GM18519 (cell line): ENCODE measurements around the gene PACSIN1.

Source experiments
- ATAC-seq: cut with Tn5 transposase; IDR thresholded peaks from one replicate; pipeline ENCODE4 v1.9.1; 2021; ENCODE audit warnings: mild to moderate bottlenecking, moderate library complexity; ENCODE audit not compliant: unreplicated experiment, low FRiP score

PACSIN1 gene

GRCh38 chr6:34558172-34558714 is 92.4 kb downstream of the PACSIN1 start:
- ATAC-seq: no peak

GRCh38 chr6:34559651-34560365 is 93.9 kb downstream of the PACSIN1 start:
- no peak for ATAC-seq

- ATAC-seq: no peak
Measured at GRCh38 chr6:34560366-34561226, 94.7 kb downstream of the PACSIN1 start.

- no peak for ATAC-seq
Measured at GRCh38 chr6:34561227-34561530, 95.3 kb downstream of the PACSIN1 start.

GRCh38 chr6:34562350-34562749 is 96.5 kb downstream of the PACSIN1 start:
- no peak for ATAC-seq

GRCh38 chr6:34562861-34563512 is 97.1 kb downstream of the PACSIN1 start:
- no peak for ATAC-seq

GRCh38 chr6:34563513-34563870 is 97.6 kb downstream of the PACSIN1 start:
- no peak for ATAC-seq

GRCh38 chr6:34564181-34564580 is 98.3 kb downstream of the PACSIN1 start:
- ATAC-seq: no peak

- no peak for ATAC-seq
Measured at GRCh38 chr6:34565722-34566137, 99.9 kb downstream of the PACSIN1 start.

GRCh38 chr6:34566830-34567546 is 101.1 kb downstream of the PACSIN1 start:
- ATAC-seq: no peak

- no peak for ATAC-seq
Measured at GRCh38 chr6:34568341-34569201, 102.7 kb downstream of the PACSIN1 start.

- ATAC-seq: no peak
Measured at GRCh38 chr6:34569361-34569973, 103.6 kb downstream of the PACSIN1 start.

- no peak for ATAC-seq
Measured at GRCh38 chr6:34570066-34570833, 104.4 kb downstream of the PACSIN1 start.

GRCh38 chr6:34571388-34571787 is 105.5 kb downstream of the PACSIN1 start:
- no peak for ATAC-seq

- ATAC-seq: no peak
Measured at GRCh38 chr6:34572021-34572420, 106.1 kb downstream of the PACSIN1 start.

GRCh38 chr6:34572585-34572984 is 106.7 kb downstream of the PACSIN1 start:
- ATAC-seq: no peak

GRCh38 chr6:34573567-34574183 is 107.8 kb downstream of the PACSIN1 start:
- ATAC-seq: no peak

GRCh38 chr6:34574647-34575293 is 108.9 kb downstream of the PACSIN1 start:
- no peak for ATAC-seq
